NCI-H82 (cell line): Measurements from ENCODE around the gene ENOX1.

Experiments
- DNase-seq: peaks from one replicate; lab custom pipeline; 2025; lab: John Stamatoyannopoulos, UW

Gene ENOX1

DNA sequence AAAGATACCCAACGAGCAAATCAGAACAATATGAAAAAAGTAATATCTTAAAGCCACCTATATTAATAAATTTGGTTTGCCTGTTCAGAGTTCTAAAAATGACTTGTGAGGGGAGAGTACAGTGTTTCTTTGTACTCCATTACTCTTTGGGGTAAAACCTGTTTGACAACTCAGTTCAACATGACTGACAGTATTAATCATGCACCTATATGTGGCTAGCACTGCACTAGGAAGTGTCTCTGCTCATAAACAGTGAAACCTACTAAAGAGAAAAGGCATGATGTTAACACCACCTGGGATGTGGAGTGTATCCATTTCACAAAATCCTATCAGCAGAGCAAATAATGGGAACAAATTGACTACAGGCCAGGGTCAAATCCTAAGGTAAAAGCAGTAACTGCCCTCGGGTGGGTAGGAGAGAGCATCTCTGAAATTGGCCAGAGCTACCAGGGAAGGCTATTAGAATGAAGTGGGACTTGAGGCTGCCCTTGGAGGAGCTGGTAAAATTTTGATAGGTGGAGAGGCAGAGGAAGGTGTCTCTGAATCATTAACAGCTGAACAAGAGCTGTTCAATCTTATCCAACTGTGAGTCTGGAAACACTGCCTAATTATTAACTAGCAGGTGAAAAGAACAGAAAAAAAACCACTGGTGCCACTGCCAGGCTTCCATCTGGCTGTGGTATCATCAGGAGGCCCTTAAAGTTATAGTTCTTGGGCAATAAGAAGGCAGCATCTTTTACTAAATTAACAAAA is 398.3 kb downstream of the ENOX1 start:
- DNase-seq: no peak

DNA sequence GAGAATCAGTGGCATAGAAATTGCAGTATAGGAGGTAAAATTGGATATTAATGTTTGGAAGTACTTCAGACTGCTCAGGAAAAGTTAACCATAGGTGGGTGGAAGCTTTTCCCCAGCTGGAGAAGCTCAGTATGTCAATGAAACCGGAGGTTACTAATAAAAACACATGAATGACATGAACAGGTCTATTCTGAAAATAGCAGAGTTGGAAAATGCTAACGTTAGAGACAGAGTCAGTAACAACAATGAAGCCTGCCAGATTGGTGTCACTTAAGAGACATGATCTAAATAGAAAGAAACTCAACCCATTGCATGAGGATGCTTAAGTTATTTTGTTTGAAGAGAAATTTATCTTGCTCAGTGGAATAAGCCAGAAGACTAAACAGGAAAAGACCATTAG is 398.9 kb downstream of the ENOX1 start:
- no peak for DNase-seq

DNA sequence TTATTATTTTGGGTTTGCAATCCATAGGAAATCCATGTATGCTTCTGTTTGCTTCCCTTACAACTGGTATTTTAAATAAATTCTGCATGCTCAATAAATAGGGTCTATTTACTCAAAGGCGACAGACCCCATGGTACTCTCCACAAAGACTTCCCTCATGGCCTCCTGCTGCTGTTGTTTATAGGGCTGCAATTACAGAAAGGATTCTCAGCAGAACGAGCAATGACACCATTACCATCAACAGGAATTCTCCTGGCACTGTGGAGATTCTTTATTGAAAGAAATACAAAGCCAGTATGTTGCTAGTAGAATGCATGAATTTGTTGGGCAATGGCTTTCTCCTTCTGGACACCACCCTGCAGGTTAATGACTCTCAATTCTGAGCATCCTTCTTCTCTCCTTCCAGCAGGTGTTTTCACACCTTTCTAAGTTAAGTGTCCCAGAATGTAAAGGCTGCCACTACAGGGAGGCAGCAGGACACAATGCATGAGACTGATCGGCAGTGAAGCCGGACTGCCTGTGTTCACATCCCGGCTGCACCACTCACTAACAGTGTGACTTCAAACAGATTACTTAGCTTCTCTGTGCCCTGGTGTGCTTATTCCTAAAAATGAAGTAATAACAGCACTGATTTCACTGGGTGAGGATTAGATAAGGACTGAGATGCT is 403.1 kb downstream of the ENOX1 start:
- DNase-seq: no peak

DNA sequence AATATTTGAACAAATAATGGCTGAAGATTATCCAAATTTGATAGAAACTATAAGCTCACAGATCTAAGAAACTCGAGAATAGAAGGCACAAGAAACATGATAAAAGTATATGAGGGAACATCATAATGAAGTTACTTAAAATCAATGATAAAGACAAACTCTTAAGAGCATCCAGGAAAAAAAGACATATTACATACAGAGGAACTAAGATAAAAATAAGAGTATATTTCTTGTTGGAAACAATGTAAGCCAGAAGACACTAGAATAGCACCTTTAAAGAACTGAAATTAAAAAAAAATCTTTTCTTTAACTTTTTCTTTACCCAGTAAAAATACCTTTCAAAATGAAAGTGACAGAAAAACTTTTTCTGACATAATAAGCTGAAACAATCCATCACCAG is 407.0 kb downstream of the ENOX1 start:
- no peak for DNase-seq

DNA sequence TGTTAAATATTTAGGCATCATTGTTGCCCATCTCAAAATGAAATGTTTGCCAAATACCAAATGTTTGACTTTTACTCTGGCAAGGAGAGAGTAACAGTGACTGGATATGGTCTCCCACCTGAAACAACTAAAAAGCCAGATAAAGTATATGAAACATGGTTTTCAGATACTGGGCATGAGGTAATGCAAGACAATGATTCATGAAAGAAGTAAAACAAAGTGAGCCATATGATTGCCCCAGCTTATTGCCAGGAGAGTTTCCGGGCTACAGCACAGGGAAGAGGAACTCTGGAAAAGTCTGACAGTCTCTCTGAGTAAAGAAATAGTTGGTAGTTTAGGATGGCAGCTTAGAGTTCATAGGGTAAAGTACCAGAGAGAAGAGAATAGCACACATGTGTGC is 408.8 kb downstream of the ENOX1 start:
- DNase-seq: no peak

DNA sequence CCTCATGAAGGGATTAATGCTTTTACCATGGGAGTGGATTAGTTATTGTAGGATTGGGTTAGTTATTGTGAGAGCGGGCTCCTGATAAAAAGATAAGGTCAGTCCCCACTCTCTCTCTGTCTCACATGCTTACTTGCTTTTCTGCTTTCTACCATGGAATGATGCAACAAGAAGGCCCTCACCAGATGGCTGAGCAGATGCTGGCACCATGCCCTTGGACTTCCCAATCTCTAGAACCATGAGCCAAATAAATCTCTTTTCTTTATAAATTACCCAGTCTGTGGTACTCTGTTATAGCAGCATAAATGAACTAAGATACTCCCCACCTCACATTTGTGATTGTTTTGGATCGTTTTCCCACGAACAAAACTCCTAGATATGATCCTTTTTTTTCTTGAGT is 409.6 kb downstream of the ENOX1 start:
- DNase-seq: peak; percentile 36

DNA sequence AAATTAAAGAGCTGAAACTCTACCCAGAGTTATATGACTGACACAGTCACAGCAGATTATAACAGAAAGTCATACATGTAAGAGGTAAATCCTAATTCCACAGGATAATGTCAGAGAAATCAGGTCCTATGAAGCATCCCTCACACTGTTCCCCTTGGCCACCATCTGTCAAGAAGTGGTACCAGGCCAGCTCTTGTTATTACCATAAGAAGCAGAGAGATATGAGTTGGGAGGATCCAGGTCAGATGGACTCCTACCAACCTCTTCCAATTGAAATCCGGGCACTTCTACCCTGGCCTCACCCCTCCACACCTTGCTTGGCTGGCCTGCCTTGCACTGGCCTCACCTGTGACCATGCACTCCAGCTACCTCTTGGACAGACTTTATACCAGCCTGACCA is 410.2 kb downstream of the ENOX1 start:
- DNase-seq: peak; percentile 43

DNA sequence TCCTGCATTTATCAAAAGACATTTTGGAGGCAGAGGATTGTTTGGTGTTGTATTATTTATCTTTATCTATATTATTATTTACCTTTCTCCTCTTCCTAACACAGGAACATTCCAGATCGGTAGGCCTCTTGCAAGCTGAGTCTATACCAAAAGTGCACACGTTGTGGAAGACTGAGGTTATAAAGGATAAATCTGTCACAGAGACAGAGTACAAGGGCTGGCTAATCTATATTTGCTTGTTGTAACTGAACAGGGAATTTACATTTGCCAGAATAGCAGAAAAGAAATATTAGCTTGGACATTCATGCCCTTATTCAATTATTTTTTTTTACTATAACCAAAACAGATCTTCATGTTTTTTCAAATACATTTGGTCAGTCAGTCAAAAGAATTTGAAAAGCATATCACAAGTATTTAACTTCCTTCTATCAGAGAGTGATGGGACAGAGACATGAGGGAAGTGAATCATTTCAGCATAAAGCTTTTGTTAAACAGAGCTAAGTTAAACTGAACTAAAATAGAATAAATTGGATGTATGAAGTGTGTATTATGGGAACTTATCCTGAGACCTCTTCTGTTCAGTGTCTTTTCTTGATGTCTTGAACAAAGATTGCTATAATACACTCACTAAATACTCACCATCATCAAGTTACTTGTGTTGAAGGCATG is 410.8 kb downstream of the ENOX1 start:
- DNase-seq: no peak

DNA sequence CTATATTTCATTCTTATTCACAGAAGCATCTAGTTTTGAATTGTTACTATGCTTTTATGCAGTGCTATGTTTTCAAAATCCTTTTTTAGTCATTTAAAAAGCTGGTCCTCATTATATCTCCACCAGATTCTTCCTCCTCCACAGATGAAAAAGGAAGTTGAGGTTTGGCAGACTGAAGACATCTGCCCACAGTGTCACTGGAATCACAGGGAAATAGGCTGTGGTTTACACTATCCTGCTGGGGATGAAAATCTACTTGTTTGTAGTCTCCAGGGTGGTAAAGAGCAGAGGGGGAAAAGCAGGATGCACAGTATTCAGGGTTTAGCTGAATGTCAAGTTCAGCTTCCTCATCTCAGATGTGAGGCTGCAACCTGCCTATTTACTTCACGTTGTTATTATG is 412.2 kb downstream of the ENOX1 start:
- DNase-seq: no peak

DNA sequence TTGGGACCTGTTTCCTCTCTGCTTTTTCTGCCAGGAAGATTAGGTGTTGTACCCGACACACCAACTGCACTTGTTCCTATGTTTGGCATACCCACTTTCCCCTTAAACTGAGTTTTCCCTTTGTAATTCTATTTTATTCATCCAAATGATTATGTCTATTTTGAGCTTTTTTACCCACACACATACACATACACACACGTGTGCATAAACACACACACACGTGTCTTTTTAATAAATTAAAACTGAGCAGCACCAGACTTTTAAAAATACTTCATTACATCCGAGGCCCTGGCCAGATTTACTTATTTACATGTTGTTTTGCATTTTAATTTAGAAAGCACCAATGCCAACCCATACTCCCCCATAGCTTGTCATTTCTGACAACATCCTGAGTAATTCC is 413.4 kb downstream of the ENOX1 start:
- DNase-seq: no peak

DNA sequence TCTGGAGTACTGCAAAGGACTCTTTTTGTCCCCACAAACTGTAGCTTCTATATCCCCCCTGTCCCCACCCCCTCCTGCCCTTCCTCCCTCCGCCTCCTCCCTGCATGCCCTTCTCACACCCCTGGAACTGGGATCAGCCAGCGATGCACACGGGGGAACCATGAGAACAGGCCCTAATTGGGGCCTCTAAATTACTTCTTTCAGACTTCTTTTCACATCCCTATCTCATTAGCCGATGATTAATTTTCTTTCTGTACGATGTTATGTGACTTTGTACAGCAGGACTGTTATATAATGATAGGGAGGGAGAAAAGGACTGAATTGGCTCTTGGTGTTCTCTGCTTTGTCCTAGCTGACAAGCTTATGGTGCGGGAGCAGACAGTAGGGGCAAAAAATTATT is 415.9 kb downstream of the ENOX1 start:
- DNase-seq: no peak

DNA sequence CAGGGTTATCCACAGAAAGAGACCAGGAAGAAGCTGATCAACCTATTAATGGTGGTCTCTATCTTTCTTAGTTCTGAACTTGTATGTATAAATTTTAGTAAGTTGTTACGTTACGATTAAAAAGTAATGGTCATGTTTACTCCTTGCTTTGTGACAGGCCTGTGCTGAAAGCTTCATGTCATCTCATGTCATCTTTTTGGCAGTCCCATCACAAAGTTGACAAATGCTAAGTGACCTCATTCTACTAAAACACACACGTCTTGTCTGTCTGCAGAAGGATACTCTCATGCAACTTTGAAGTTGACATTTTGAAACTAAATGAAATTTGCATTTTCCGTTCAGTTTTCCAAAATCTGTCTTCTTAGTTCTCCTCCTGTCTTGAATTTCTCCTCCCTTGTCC is 417.5 kb downstream of the ENOX1 start:
- no peak for DNase-seq

DNA sequence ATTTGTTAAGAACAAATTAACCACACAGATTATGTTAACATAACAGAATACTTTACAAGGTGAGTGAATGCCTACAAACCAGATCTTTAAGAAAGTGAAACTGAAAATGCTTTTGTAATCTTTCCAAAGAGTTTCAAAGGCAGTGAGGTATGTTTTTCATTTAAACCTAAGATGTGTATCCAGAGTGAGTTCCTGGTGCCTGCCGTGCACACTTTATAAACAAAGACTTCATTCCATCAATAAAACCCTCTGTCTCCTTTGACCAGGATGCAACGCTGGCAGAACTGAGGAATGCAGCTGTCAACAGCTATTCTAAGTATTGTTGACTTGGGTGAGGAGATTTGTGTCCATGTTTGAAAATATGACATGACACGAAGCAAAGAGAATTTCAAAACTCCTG is 418.8 kb downstream of the ENOX1 start:
- DNase-seq: no peak

DNA sequence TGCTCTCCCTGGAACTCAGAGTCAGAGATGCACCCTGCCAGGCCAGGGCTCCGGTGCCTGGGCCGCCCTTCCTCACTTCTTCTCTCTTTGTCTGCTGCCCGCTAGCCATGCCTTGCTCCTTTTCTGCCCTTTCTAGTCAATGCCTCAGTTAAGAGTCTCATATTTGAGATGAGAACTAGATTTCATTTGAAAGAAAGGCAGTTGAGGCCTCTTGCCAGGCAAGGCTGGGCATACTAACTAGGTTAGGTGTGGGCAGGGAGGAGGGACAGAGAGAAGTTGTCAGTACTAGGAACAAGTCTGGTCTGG is 421.8 kb downstream of the ENOX1 start:
- no peak for DNase-seq

DNA sequence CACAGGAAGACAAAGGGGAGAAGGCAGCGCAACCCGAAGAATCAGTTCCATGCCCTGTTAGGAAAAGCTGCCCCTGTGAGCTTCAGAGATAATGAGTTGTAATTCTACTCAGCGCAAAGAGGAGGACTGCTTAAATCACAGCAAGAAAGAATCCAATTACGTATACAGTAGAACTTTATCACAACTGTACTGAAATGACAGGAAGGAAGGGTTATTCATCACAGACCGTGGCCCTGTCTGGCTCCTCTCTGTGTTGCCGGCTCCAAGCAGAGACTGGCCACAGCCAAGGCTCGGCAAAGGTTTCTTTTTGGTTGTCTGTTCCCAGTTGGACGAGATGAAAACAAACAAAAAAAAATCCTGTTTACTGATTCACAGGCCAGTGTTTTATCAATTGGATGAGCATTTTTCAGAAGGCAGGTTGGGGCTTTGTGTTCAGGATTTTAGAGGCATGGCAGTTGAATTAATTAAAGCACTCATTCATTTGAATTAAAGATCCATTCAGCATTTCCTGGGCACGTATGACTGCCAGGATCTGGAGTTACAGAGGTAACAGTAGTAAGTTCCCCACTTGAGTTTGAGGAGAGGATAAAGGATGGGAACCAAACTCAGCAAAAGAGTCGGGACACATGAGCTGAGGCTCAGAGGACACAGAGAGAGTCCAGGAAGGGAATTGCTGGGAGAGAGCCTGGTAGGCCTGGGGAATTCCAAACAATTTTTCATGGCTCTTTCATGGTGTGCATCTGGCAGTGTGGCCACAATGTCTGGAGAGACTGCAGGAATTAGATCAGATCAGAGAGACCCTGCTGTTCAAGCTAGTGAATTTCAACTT is 422.3 kb downstream of the ENOX1 start:
- DNase-seq: peak; percentile 90

DNA sequence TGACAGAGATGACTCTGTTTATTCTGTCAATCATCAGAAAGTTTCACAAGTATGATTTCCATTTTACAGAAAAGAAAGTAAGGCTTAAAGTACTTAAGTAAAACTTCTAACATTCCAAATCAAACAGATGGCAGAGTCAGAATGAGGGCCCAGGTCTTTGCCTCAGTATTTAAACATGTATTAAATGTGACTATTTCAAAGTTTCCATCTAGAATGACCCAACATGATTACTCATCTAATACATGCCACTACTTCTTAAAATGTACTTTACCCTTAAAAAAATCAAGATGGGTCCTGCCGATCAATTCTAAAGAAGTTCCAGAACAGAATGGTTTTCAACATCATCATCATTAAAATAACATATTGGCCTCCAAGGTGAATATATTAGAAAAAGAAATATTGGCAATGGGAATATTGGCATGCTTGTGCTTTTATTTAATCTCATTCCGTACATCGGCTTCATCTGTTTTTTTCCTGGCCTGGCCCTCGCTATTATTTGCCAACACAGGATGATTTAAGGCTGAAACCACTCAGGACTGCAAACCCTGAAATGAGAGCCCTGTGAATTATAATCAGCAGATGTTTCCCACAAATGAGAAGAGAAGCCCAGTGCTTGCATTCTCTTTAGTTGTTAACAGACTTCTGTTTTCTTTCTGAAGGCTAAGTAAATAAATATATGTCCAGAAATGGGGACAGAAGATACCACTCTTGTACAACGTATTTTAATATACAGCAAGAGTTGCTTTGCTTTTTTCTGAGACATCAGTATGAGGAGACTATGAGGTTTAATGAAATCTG is 423.4 kb downstream of the ENOX1 start:
- peak; percentile 67 for DNase-seq

DNA sequence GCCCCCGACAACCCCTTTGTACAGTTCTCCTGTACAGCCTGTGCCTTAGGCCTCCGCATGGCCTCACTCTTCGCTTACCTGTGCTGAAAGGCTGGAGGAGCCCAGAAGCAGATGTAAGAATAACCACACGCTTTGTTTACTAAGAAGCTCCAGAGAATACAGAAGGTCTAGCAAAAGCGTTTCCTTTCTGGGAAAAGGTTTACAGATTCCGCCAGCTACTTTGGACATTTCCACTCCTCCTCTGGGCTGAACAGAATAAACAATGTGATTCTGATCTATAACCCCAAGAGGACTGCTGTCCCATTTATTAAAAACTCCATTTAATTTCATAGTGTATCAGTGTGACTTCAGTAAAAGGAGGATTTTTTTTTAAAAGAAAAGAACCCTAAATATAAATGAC is 424.2 kb downstream of the ENOX1 start:
- no peak for DNase-seq

DNA sequence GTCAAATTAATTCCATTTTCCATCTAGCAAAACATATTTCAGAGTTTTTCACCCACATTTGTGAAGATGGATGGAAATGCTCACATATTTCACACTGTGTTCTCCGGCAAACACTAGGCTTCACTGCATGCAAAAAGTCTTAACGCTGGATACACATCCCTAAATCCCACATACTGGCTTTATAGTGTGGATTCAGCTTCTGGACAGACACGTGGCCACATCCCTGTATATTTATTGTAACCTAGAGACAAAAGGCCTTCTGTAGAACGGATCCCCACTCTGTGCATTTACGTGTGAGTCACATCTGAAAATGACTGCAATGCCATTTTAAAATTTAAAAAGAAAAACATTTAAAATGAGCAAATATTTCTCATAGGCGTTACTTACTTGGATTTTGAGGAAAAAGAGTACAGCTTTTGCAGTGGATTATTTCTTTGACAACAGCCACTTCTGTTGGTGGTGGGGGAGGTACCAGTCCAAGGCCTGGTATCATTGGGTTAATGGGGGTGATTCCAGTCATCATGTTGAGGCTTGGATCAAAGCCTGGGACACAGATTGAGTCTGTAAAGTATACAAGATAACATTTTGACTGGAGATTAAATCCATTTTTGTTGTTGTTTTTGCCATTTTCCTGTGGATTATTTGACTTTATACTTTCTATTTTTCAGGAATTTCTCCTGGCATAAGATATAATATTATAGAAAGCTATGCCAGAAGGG is 425.7 kb downstream of the ENOX1 start:
- no peak for DNase-seq

DNA sequence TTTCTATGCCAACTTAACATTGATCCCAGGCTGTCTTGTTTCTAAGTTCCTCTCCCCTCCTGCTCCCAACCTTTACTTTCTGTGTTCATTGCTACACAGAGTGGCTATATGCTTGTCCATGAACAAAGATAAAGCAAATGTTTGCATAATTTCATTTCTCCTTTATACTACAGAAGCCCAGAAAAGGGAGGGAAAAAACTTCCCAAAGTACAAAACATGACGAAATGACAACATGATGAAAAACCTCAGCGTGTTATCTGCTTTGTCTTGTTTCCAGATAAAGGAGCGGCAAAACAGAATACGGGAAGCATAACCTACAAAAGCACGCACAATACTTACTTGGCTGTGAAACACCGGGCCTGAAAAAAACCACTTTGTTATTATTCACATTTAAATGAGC is 426.6 kb downstream of the ENOX1 start:
- DNase-seq: no peak

DNA sequence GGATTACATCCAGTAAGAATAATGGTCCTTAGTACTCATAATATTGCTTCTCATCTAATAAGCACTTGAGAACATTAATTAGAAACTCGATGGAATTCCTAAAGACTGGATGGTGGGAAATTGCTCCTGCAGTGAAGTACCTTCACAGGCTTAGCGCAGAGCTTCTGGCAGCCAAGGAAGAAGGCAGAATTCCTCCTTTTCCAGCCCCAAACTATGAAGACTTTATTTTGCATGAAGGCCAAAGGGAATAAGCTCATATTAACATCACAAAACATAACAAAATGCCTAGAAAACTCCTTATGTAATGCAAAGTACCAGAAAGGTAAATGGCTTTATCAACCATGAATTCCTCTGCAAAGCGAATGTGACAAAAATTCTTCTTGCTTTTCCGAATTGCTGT is 427.2 kb downstream of the ENOX1 start:
- no peak for DNase-seq

DNA sequence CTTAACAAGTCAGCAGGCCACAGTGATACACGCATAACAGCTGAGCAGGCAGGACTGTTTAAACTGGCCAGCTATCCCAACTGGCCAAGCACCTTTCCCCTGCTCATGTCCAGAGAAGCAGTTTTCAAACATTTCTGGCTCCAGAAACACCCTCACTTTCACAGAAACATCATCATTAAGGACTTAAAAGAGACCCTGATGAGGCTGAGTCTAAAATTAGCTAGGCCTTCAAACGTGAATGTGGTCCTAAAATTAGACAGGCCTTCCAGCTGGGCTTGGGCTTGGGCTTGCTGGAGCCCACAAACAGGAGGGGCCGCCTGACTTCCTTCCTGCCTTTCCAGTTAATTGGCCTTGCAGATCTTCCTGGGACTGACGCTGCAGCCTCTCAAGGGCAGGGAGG is 429.2 kb downstream of the ENOX1 start:
- no peak for DNase-seq
